NCI-H82 treated with DMSO at 0.1 percent for 48 hours (cell line): ENCODE data around the gene PGS1.

ENCODE experiments used
- DNase-seq: peaks from one replicate; lab custom pipeline; 2025; ENCODE audit not compliant: unreplicated experiment; lab: John Stamatoyannopoulos, UW

Gene PGS1

GRCh38 chr17:78466786-78467715 is 88.6 kb downstream of the PGS1 start:
- DNase-seq: no peak

DNA sequence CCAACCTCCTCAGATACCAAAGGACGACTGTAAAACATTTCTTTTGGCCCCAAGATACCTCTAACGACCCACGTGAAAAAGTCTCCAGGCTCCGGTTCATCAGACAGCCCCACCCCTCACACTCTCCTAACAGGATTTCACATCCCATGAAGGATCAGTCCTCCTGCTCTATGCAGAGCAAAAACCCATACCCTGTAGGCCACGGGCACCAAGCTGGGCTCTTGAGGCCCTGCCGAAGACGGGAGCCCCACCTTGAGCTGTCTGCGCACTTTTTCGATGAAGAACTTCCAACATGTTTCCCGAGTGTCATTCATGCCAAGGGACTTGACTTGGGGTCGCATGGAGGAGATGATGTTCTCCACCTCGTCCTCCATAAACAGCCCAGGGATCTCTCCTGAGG is 89.9 kb downstream of the PGS1 start:
- no peak for DNase-seq

GRCh38 chr17:78469443-78469842 is 91.0 kb downstream of the PGS1 start:
- DNase-seq: no peak

DNA sequence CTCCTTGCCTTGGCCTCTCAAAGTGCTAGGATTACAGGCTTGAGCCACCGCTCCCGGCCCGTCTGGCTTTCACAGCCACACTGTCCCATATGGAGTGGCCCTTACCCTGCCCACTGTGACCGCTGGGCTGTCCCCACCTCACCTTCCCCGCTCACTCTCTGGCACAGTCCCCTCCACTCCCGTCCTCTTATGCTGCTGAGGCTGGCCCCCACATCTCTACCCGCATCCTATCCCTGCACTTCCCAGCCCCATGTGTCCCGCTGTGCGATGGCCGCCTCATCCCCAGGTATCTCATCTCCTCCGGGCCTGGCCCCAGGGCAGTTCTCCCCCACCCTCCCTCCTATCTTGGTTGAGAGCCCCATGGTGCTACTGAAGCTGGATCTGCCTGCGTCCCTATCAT is 93.2 kb downstream of the PGS1 start:
- no peak for DNase-seq

GRCh38 chr17:78472035-78472905 is 93.8 kb downstream of the PGS1 start:
- DNase-seq: no peak

DNA sequence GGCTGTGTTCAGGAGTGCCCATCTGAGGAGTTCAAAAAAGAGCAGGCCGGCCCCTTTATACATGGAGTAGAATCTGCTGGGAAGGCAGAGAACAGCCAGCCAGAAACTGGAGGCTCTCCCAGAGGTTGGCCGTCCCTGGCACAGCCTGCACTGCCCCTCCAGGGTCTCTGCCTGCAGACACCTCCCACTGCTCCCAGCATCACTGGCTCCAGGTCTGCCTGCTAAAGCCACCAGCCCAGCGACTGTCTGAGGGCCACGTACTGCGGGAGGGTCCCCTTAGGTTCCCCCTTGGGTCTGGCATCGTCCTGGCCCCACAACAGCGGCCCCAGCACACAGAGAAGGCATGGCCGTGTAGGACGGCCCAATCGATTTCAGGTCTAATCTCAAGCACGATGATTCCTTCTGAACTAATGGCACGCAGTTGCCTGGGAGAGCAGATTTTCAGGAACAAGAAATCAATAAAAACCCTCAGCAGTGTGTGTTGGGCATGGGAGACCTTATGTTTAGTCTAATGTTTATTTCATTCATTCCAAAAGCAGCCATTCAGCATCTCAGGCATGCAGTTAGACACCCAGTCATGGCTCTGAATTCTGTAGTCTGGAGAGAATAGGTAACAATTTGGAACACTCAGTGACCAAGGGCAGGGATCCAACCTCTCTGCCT is 95.6 kb downstream of the PGS1 start:
- DNase-seq: no peak
